ENCODE results near the gene CD79A.
A peak's percentile ranks its signal among the peaks of the same experiment; 100 is the strongest.

Gene CD79A

DNA sequence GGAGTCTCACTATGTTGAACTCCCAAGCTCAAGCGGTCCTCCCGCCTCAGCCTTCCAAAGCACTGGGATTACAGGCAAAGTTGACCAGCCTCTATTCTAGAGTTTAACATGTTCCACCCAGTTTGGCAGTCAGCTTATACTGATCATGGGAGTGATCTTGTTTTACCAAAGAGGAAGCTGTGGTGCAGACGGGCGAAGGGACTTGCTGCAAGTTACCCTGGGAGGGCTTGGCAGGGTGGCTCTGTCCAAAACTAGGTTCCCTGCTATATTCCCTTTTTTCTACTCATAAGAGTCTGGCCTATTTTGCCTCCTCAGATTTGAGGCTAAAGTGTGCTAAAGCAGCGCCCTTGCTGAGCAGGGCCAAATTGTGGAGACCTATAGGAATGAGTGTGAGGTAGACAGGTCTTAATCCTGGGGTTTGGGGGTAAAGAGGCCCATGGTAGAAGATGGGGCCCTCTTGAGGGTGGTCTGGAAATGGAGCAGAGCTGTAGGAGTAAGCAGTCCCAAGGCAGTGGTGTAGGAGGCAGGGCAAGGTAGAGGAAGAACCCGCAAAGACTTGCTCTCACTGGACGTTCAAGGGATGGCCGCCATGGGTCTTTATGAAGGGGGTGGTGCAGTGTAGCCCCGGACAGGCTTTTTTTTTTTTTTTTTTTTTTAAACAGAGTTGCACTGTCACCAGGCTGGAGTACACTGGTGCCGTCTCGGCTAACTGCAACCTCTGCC lies 13.7 kb upstream of the CD79A start:
- no peak for TF ChIP-seq ZFX (IDR thresholded peaks at IDR 0.05; ENCODE audit: borderline replicate concordance)
- TF ChIP-seq, protein P1, sequence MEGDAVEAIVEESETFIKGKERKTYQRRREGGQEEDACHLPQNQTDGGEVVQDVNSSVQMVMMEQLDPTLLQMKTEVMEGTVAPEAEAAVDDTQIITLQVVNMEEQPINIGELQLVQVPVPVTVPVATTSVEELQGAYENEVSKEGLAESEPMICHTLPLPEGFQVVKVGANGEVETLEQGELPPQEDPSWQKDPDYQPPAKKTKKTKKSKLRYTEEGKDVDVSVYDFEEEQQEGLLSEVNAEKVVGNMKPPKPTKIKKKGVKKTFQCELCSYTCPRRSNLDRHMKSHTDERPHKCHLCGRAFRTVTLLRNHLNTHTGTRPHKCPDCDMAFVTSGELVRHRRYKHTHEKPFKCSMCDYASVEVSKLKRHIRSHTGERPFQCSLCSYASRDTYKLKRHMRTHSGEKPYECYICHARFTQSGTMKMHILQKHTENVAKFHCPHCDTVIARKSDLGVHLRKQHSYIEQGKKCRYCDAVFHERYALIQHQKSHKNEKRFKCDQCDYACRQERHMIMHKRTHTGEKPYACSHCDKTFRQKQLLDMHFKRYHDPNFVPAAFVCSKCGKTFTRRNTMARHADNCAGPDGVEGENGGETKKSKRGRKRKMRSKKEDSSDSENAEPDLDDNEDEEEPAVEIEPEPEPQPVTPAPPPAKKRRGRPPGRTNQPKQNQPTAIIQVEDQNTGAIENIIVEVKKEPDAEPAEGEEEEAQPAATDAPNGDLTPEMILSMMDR (IDR thresholded peaks at IDR 0.05), result no peak
- peak overlapping the region; percentile 90; the same call in 1 of the 2 replicates for H3K27ac ChIP-seq

DNA sequence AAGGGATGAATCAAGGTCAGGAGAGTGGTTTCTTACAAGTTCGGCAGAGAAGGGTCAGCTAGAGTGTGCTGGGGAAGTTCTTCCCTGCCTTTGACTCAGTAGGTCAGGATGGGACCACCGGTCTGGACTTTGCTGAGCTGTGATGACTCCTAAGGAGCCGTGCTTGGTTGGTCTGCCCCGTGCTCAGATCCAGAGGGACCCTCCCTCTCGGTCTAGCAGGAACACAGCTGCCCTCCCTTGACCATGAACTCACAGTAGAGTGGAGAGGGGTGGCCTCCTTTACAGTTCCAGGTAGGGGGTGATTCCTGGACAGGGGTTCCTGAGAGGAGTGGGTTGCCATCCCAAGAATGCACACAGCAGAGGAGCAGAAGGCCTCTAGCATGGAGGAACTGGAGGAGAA lies 12.7 kb upstream of the CD79A start:
- TF ChIP-seq ZFX (IDR thresholded peaks at IDR 0.05; ENCODE audit: borderline replicate concordance), result no peak
- TF ChIP-seq, protein P1 (IDR thresholded peaks at IDR 0.05), result no peak

DNA sequence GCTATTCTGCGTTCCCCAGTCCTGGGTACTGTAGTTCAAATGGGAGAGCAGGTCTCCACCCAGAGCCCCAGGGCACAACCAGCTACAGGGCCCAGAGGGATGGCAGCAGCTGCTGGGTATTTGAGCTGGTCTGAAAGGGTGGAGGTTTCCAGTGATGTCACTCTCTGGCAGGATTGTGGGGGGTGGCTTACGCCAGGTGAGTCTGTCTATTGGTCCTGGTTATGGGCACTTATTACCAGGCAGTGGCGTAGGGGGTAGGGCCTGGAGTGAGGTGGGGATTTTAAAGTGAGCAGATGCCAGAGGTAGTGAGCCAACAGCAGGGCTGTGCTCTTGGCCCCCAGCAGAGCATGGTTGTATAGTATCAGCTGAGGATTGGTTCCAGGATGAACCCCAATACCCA lies 10.8 kb upstream of the CD79A start:
- H3K27ac ChIP-seq, result no peak overlapping the region

More for the DNA sequence above, 12.7 kb upstream of the CD79A start:
- no peak overlapping the region for H3K27ac ChIP-seq

DNA sequence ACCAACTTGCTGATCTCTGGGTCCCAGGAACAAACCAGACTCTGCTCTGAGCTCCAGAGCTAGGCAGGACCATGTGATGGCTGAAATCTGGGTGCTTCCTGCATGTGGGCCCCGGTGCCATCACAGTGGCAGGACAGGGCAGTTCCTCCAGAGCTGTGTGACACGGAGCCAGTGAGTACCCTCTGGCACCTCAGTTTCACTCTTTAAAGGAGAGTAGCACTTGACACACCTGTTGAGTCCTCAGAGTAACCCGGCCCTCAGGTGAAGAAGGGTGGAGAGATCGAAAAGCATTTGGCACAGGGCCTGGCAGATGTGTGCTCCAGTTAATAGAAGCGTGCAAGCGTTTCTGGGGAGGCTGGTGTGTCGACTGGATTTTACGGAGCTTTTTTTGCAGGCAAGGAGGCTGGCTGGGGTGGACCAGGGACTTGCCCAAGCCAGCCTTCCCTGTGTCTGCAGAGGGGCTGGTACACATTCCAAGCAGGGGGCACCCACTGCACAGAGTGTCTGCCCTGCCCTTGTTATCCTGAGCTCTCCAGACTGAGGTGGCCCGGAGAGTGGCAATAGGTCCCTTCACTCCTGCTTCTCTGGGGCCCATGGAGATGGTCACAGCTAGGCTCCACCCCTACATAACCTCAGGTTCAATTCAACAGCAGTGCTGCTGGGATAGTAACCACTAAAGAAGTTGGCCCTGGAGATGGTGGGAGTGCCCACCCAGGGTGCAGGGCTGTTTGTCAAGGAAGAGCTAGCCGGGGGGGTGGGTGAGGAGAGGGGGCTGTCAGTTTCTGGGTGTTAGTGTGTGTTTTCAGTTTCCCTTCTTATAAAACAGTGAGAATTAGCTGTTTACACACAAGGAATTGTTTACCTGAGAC lies 8.7 kb upstream of the CD79A start:
- peak overlapping the region; percentile 40; the same call in 1 of the 2 replicates for H3K27ac ChIP-seq
- TF ChIP-seq ZFX (IDR thresholded peaks at IDR 0.05; ENCODE audit: borderline replicate concordance), result no peak
- TF ChIP-seq, protein P1 (IDR thresholded peaks at IDR 0.05), result no peak

More for the DNA sequence above, 10.8 kb upstream of the CD79A start:
- TF ChIP-seq, protein P1 (IDR thresholded peaks at IDR 0.05), result no peak
- no peak for TF ChIP-seq ZFX (IDR thresholded peaks at IDR 0.05; ENCODE audit: borderline replicate concordance)

DNA sequence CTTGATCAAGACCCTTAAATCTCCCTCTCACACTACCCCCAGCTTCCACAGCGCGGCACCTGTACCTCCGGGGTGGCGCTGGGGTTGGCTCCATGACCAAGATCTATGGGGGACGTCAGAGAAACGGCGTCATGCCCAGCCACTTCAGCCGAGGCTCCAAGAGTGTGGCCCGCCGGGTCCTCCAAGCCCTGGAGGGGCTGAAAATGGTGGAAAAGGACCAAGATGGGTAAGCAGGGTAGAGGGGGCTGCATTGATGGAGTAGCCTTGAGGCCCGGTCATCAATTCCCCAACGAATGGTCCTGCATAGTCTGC lies 8.1 kb upstream of the CD79A start:
- no peak overlapping the region for H3K27ac ChIP-seq
- no peak for TF ChIP-seq ZFX (IDR thresholded peaks at IDR 0.05; ENCODE audit: borderline replicate concordance)
- TF ChIP-seq, protein P1 (IDR thresholded peaks at IDR 0.05), result no peak

DNA sequence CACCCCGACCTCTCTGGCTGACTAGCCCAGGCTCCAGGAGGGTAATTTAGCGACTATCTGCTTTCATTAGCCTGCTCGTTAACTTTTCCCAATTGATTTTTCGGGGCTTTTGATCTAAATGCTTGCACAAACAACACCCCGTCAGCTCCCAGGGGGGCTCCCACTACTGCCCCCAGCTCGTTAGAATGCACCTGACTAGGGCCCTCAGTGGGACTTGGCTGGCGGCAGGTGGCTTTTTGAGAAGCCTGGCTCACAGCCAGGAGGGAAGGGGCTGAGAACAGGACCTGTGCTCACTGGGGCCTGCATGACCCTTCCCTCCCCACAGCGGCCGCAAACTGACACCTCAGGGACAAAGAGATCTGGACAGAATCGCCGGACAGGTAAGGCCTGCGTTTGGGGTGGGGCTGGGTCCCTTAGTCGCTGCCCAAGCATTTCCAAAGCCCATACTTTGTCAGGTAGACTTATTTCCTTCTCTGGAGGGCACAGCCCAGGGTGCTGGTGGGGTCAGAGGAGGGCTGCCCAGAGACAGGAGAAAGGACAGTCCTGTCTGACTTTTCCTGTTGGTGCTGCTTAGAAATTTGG lies 7.6 kb upstream of the CD79A start:
- TF ChIP-seq, protein P1 (IDR thresholded peaks at IDR 0.05), result no peak
- TF ChIP-seq ZFX (IDR thresholded peaks at IDR 0.05; ENCODE audit: borderline replicate concordance), result no peak
- H3K27ac ChIP-seq, result no peak overlapping the region; the same call in 1 of the 2 replicates
